Activated naive CD8-positive, alpha-beta T cell (primary cell): ENCODE measurements around the gene FCF1.

Source experiments
- H3K27ac Mint-ChIP-seq: one replicate; pipeline ENCODE4 v1.8.0; 2021; ENCODE audit warnings: mixed read lengths
- H3K27me3 Mint-ChIP-seq: one replicate; pipeline ENCODE4 v1.8.0; 2021; ENCODE audit warnings: mixed read lengths
- H3K36me3 Mint-ChIP-seq: one replicate; pipeline ENCODE4 v1.8.0; 2021; ENCODE audit warnings: mixed read lengths
- H3K4me1 Mint-ChIP-seq: one replicate; pipeline ENCODE4 v1.8.0; 2021; ENCODE audit warnings: low read depth, mixed read lengths
- H3K4me3 Mint-ChIP-seq: one replicate; pipeline ENCODE4 v1.8.0; 2021; ENCODE audit warnings: mild to moderate bottlenecking, mixed read lengths
- H3K9me3 Mint-ChIP-seq: one replicate; pipeline ENCODE4 v1.8.0; 2021; ENCODE audit warnings: low read depth, mixed read lengths

The FCF1 gene, protein sequence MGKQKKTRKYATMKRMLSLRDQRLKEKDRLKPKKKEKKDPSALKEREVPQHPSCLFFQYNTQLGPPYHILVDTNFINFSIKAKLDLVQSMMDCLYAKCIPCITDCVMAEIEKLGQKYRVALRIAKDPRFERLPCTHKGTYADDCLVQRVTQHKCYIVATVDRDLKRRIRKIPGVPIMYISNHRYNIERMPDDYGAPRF

DNA sequence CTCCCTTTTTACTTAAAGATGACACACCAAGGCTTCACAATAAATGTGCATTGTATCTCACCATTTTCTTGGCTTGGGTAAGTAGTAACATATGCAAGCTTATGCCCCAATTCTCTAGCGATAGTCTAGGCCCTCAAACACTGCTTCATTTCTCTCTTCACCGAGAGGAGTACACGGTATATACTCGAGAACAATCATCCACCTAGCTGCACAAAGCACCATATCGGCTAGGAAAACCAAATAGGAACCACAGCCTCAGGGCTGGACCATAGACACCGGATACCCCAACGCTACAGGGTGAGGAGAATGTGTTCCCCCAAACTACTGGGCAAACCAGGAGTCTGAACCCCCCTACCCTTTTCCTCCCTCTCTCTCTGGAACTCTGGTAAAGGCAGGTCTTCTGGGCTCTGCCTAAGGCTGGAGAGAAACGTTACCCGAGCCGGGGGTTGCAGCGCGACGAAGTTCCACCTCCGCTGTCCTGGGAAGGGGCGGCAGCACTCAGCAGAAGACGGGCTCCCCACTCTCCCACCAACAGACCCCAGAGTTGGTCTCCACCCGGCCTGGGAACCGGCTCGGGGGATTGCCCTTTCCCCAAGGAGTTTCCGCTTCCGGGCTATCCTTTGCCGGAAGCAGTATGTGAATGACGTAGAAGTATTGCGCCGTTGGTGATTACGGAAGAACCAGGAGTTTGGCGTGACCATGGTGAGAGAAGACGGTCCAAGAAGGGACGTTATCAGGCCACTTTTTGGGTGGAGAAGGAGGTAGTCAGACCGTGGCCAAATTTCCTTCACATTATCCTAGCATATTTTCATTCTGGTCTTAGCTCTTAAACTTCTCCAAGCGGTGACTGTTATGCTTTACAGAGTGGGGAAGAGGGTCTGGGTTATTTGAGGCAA is at the start of gene FCF1, which contains the start of gene AREL1:
FCF1 (plus strand) TSS at position 646 of the 896 bp plus-strand sequence; CDS start at position 700, 54 bp downstream.
AREL1 (minus strand) TSS at position 582 of the 896 bp plus-strand sequence. CDS start 27,465 bp downstream, outside the sequence.
- Mint-ChIP-seq H3K27ac (peak within 1 kb of the TSS; percentile 94), H3K4me1 (peaks cover 61% of the 10 kb centered on the region), H3K4me3 (peak within 1 kb of the TSS; percentile 95), H3K36me3 (peaks cover 2% of the 10 kb centered on the region), H3K9me3 (no peaks in the 10 kb centered on the region), H3K27me3 (no peaks in the 10 kb centered on the region)

- Mint-ChIP-seq H3K4me3 (no peak overlapping the region), H3K27ac (no peak overlapping the region), H3K4me1 (peaks cover 4% of the 10 kb centered on the region), H3K27me3 (no peaks in the 10 kb centered on the region), H3K9me3 (no peaks in the 10 kb centered on the region), H3K36me3 (peaks cover 12% of the 10 kb centered on the region)
Observed at GRCh38 chr14:74663884-74664283, 49.1 kb upstream of the FCF1 start.

DNA sequence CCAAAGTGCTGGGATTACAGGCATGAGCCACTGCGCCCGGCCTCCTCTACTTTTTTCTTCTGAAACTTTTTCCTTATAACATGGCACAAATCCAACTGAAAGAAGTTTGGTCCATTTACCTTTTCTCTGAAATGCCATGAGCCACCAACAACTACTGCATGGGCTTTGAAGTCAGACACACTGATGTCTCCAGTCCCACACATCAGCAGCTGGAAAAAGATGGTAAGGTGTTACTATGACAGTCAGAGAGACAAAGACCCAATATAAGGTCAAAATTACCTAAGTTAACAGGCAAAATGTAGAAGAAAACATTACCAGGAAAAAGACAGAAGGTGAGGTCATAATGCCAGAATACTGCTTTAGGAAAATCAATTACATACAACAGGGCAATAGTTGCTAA is 48.2 kb upstream of the FCF1 start:
- H3K4me3 Mint-ChIP-seq = no peak overlapping the region
- H3K27ac Mint-ChIP-seq = no peak overlapping the region
- no peaks in the 10 kb centered on the region for H3K9me3 Mint-ChIP-seq
- no peaks in the 10 kb centered on the region for H3K27me3 Mint-ChIP-seq
- peaks cover 4% of the 10 kb centered on the region for H3K4me1 Mint-ChIP-seq
- peaks cover 12% of the 10 kb centered on the region for H3K36me3 Mint-ChIP-seq

DNA sequence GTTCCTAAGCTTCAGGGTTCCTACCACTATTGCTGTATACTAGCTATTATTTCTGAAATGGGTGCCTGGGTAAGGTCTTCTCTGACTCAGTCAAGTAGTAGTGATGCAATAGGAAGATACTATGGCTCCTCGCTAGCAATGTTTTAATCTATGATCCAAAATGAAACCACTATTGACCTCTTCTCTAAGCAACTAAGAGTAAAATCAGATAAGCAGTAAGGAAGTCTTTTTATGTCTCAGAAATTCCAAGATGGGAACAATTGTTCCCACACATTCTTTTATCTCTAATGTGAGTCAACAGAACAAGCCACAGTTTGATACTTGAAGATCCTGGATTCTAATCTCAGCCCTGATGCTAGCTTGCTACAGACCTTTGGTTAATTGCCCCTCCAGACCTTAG is 45.2 kb upstream of the FCF1 start:
- H3K4me1 Mint-ChIP-seq = peaks cover 4% of the 10 kb centered on the region
- no peak overlapping the region for H3K27ac Mint-ChIP-seq
- no peak overlapping the region for H3K4me3 Mint-ChIP-seq
- no peaks in the 10 kb centered on the region for H3K27me3 Mint-ChIP-seq
- H3K9me3 Mint-ChIP-seq = no peaks in the 10 kb centered on the region
- H3K36me3 Mint-ChIP-seq = peaks cover 7% of the 10 kb centered on the region

DNA sequence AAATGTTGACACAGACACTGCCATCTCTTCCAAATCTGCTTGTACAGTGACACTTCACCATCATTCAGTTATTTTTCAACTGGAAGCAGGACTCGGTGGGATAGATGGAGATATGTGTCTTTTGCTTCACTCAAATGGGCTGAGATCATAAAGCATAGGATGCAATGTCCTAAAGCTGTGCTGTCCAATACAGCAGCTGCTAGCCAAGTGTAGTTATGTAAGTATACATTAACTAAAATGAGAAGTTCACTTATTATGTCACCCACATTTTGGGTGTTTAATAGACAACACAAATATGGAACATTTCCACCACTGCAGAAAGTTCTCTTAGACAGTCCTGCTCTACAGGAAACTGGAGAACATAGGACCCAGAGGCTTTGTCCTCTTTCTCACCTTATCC is 43.7 kb upstream of the FCF1 start:
- Mint-ChIP-seq H3K27me3 (no peaks in the 10 kb centered on the region), H3K4me1 (peaks cover 4% of the 10 kb centered on the region), H3K36me3 (peaks cover 4% of the 10 kb centered on the region), H3K9me3 (no peaks in the 10 kb centered on the region), H3K4me3 (no peak overlapping the region), H3K27ac (no peak overlapping the region)

DNA sequence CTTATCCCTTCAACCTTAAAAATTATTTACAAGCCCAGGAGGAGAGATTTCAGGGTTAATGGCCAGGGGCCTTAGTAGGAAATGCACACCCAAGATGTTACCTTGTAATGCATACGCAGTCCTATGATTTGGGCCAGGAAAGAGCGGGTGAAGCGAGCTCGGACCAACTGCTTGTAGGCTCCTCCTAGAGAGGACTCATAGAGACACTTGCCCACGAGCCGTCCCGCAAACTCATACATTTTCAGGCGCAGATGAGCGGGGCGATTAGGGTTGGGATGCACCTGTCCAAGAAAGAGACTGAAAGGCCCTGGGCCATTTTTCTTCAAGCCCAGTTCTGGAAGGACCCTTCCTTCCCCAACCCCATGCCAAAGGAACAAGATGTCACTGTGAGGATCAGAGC is 43.1 kb upstream of the FCF1 start:
- Mint-ChIP-seq H3K9me3 (no peaks in the 10 kb centered on the region), H3K27me3 (no peaks in the 10 kb centered on the region), H3K36me3 (peaks cover 4% of the 10 kb centered on the region), H3K4me3 (no peak overlapping the region), H3K27ac (no peak overlapping the region), H3K4me1 (peaks cover 4% of the 10 kb centered on the region)

DNA sequence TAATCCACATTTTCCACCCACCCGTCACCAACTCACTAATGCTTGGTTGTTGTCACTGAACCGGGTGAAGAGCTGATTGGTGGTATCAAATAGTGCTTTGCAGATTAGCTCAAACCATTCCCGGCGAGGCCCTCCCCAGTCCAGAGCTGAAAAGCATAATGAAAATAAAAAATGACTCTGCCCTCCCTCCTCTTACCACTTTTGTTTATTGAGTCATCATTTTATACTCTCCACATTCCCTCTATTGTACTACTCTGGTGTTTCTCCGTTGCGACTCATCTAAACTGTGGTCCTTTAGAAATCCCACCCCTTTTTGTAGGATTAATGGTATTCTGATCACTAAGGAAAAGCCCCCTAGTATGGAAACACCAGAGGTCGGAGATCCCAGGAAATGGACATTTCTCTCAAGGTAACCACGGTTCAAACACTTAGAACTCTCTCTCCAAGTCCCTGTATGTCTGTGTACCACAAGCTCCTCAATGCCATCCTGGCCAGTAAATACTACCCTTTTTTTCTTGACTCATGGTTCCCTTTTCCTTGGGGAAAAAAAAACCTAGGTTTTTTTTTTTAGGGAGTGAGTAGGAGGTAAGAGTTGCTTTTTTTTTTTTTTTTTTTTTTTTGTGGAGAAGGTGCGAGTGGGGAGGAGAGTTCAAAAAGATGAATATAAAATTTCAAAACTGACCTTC is 42.1 kb upstream of the FCF1 start:
- Mint-ChIP-seq H3K4me3 (no peak overlapping the region), H3K27me3 (no peaks in the 10 kb centered on the region), H3K27ac (no peak overlapping the region), H3K9me3 (no peaks in the 10 kb centered on the region), H3K36me3 (peaks cover 4% of the 10 kb centered on the region), H3K4me1 (peaks cover 4% of the 10 kb centered on the region)

DNA sequence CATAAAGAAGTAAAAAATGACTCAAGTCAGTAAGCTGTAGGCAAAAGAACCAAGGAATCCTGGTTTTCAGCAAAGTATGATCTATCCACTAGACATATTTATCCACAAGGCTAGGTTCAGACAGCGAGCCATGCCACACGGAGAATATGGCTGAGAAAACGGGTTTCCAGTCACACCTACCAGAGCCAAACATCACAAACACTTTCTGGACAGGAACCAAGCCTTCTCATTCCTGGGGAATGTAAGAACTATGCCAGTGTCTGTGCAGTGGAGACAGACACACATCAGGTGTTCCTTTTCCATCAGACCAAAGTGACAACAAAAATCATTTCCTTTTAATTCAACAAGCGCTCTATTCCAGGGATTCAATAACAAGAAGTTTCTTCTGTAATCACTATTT is 41.2 kb upstream of the FCF1 start:
- H3K27me3 Mint-ChIP-seq = no peaks in the 10 kb centered on the region
- peaks cover 4% of the 10 kb centered on the region for H3K4me1 Mint-ChIP-seq
- peaks cover 7% of the 10 kb centered on the region for H3K36me3 Mint-ChIP-seq
- no peak overlapping the region for H3K4me3 Mint-ChIP-seq
- no peak overlapping the region for H3K27ac Mint-ChIP-seq
- H3K9me3 Mint-ChIP-seq = no peaks in the 10 kb centered on the region

- Mint-ChIP-seq H3K4me3 (no peak overlapping the region), H3K36me3 (peaks cover 5% of the 10 kb centered on the region), H3K4me1 (no peaks in the 10 kb centered on the region), H3K27me3 (no peaks in the 10 kb centered on the region), H3K27ac (no peak overlapping the region), H3K9me3 (no peaks in the 10 kb centered on the region)
Observed at GRCh38 chr14:74673768-74674167, 39.2 kb upstream of the FCF1 start.

- peaks cover 7% of the 10 kb centered on the region for H3K36me3 Mint-ChIP-seq
- H3K27ac Mint-ChIP-seq = no peak overlapping the region
- H3K4me3 Mint-ChIP-seq = no peak overlapping the region
- no peaks in the 10 kb centered on the region for H3K4me1 Mint-ChIP-seq
- no peaks in the 10 kb centered on the region for H3K9me3 Mint-ChIP-seq
- no peaks in the 10 kb centered on the region for H3K27me3 Mint-ChIP-seq
Observed at GRCh38 chr14:74675219-74675618, 37.7 kb upstream of the FCF1 start.

- Mint-ChIP-seq H3K36me3 (peaks cover 11% of the 10 kb centered on the region), H3K27me3 (no peaks in the 10 kb centered on the region), H3K4me3 (no peak overlapping the region), H3K9me3 (no peaks in the 10 kb centered on the region), H3K4me1 (peaks cover 25% of the 10 kb centered on the region), H3K27ac (no peak overlapping the region)
Observed at GRCh38 chr14:74682169-74682952, 30.6 kb upstream of the FCF1 start.

- Mint-ChIP-seq H3K4me3 (no peak overlapping the region), H3K36me3 (peaks cover 13% of the 10 kb centered on the region), H3K4me1 (peaks cover 26% of the 10 kb centered on the region), H3K27me3 (no peaks in the 10 kb centered on the region), H3K9me3 (no peaks in the 10 kb centered on the region), H3K27ac (peak overlapping the region; percentile 76)
Observed at GRCh38 chr14:74683406-74683805, 29.5 kb upstream of the FCF1 start.

DNA sequence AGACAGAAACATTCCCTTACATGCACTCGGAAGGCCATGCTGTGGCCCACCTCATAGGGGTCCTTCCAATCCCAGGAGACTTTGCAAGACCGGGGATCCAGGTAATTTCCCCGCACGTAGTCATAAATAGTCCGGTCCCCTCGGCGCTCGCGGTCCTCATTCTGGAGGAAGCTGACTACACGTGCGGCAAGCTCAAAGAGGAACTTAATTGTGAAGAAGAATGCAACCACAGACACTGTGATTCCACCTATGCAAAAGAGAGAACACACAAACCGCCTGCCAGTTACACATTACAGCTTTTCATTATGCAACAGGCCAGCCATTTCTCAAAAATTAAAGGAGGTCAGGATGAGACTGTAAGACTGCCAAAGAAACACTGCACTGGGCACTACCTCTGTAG is 28.5 kb upstream of the FCF1 start:
- H3K36me3 Mint-ChIP-seq = peaks cover 15% of the 10 kb centered on the region
- H3K27ac Mint-ChIP-seq = peak overlapping the region; percentile 46
- peaks cover 27% of the 10 kb centered on the region for H3K4me1 Mint-ChIP-seq
- no peaks in the 10 kb centered on the region for H3K27me3 Mint-ChIP-seq
- H3K4me3 Mint-ChIP-seq = peak overlapping the region; percentile 46
- no peaks in the 10 kb centered on the region for H3K9me3 Mint-ChIP-seq

GRCh38 chr14:74685056-74685455 is 27.9 kb upstream of the FCF1 start:
- H3K4me1 Mint-ChIP-seq = peaks cover 27% of the 10 kb centered on the region
- peak overlapping the region; percentile 16 for H3K27ac Mint-ChIP-seq
- no peaks in the 10 kb centered on the region for H3K9me3 Mint-ChIP-seq
- H3K36me3 Mint-ChIP-seq = peaks cover 15% of the 10 kb centered on the region
- no peak overlapping the region for H3K4me3 Mint-ChIP-seq
- no peaks in the 10 kb centered on the region for H3K27me3 Mint-ChIP-seq
